Measurements from ENCODE around the gene ZNF3. TPM values are rescaled to one million over a fixed set of nuclear protein-coding genes. Genes with fewer than 3 reads are reported as not detected.

Gene ZNF3
- total RNA-seq, 1 donor from 2014 or later = 23.6 TPM

GRCh38 chr7:100049441-100050291, 31.9 kb downstream of the ZNF3 start, which contains the start of gene ZSCAN21:
Gene ZSCAN21 (plus strand): TSS chr7:100049774. CDS start chr7:100057007, 7,233 bp downstream.
- no peaks in the 10 kb centered on the region for H3K9me3 Mint-ChIP-seq
- no peaks in the 10 kb centered on the region for H3K27me3 Mint-ChIP-seq (ENCODE audit: low read depth)
- H3K27ac Mint-ChIP-seq = peak within 1 kb of the TSS; percentile 89
- peak within 1 kb of the TSS; percentile 84 for H3K4me3 Mint-ChIP-seq (ENCODE audit: low read depth)
- intact Hi-C loops (cut with micrococcal nuclease) = loop anchor here (1.0 to 5.0 kb wide), 3 partner anchors 31 to 72 kb away; partner anchors contain the start of genes AZGP1 and ZNF3
- peaks cover 8% of the 10 kb centered on the region for H3K4me1 Mint-ChIP-seq (ENCODE audit: low read depth)
- peak; percentile 74 for DNase-seq (ENCODE audit: low spot score)
- no peaks in the 10 kb centered on the region for H3K36me3 Mint-ChIP-seq (ENCODE audit: low read depth)

DNA sequence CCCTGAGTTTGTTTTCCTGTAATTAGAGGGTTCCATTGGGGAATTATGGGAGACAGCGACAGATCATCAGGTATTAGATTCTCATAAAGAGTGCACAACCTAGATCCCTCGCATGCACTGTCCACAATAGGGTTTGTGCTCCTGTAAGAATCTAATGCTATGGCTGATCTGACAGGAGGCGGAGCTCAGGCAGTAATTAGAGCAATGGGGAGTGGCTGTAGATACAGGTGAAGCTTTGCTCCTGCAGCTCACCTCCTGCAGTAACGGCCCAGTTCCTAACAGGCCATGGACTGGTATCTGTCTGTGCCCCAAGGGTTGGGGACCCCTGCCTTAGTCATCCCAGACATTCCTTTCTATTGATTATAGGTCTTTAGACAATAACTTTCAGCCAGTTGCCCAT, 32.8 kb downstream of the ZNF3 start:
- Mint-ChIP-seq H3K4me1 (ENCODE audit: low read depth) (peaks cover 9% of the 10 kb centered on the region), H3K9me3 (no peaks in the 10 kb centered on the region), H3K4me3 (ENCODE audit: low read depth) (peak overlapping the region; percentile 62), H3K27ac (peak overlapping the region; percentile 74), H3K36me3 (ENCODE audit: low read depth) (no peaks in the 10 kb centered on the region), H3K27me3 (ENCODE audit: low read depth) (no peaks in the 10 kb centered on the region)
- no peak for DNase-seq (ENCODE audit: low spot score)
- intact Hi-C loops (cut with micrococcal nuclease) = loop anchor here (1.0 to 2.0 kb wide), 2 partner anchors 32 kb away; partner anchors contain the start of gene ZNF3

DNA sequence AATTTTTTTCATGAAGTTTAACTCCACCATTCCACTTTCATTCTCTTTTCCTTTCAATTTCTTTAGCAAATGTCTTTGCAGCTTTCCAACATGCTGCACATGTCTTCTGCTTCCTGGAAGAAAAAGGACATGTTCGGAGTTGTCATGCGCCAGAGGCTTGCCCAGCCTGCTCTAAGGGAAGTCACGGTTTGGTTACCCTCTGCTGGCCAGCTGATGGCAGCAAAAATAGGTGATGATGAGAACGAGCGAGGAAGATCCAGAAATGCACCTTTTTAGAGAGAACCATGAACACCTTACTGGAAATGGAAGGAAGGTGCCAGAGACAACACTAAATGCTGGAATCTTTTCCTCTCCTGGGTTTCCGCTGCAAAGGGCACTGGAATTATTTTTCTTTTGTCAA, 36.8 kb downstream of the ZNF3 start:
- Mint-ChIP-seq H3K9me3 (no peaks in the 10 kb centered on the region), H3K27me3 (ENCODE audit: low read depth) (no peaks in the 10 kb centered on the region), H3K4me3 (ENCODE audit: low read depth) (no peak overlapping the region), H3K36me3 (ENCODE audit: low read depth) (peaks cover under 1% of the 10 kb centered on the region), H3K4me1 (ENCODE audit: low read depth) (peaks cover 15% of the 10 kb centered on the region), H3K27ac (no peak overlapping the region)
- DNase-seq (ENCODE audit: low spot score) = no peak
- intact Hi-C loops (cut with micrococcal nuclease) = no loop called here

DNA sequence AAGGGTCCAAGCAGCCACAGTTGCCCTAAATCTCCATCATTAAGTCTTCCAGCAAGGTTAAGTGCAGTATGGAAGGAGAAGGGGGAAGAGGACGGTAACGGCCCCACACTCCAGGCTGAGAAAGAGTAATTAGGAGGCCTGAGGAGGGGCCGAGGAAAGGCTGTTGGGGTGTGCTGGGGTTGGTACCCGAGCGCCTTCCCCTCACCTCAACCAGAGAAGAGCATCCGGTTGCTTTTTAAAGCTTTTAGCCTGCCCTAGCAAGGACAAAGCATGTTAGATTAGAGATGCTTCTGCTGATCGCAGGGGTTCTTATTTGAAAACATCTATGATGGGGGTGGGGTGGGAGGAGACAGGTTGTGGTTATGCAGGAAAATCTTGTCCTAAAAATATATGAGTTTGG, 40.9 kb downstream of the ZNF3 start:
- intact Hi-C loops (cut with micrococcal nuclease) = no loop called here
- no peak overlapping the region for H3K4me3 Mint-ChIP-seq (ENCODE audit: low read depth)

GRCh38 chr7:100038326-100038725, 43.2 kb downstream of the ZNF3 start:
- intact Hi-C loops (cut with micrococcal nuclease) = no loop called here
- no peak for DNase-seq (ENCODE audit: low spot score)
- H3K36me3 Mint-ChIP-seq (ENCODE audit: low read depth) = peaks cover 47% of the 10 kb centered on the region
- H3K4me1 Mint-ChIP-seq (ENCODE audit: low read depth) = peaks cover 12% of the 10 kb centered on the region
- no peaks in the 10 kb centered on the region for H3K9me3 Mint-ChIP-seq
- H3K27me3 Mint-ChIP-seq (ENCODE audit: low read depth) = no peaks in the 10 kb centered on the region
- H3K27ac Mint-ChIP-seq = no peak overlapping the region
- H3K4me3 Mint-ChIP-seq (ENCODE audit: low read depth) = no peak overlapping the region

More for the DNA sequence above, 40.9 kb downstream of the ZNF3 start:
- Mint-ChIP-seq H3K27me3 (ENCODE audit: low read depth) (no peaks in the 10 kb centered on the region), H3K9me3 (no peaks in the 10 kb centered on the region), H3K27ac (no peak overlapping the region), H3K36me3 (ENCODE audit: low read depth) (peaks cover 25% of the 10 kb centered on the region), H3K4me1 (ENCODE audit: low read depth) (peaks cover 15% of the 10 kb centered on the region)
- no peak for DNase-seq (ENCODE audit: low spot score)

- peaks cover 66% of the 10 kb centered on the region for H3K36me3 Mint-ChIP-seq (ENCODE audit: low read depth)
- no peak overlapping the region for H3K4me3 Mint-ChIP-seq (ENCODE audit: low read depth)
Observed at GRCh38 chr7:100035876-100036275, 45.6 kb downstream of the ZNF3 start.

DNA sequence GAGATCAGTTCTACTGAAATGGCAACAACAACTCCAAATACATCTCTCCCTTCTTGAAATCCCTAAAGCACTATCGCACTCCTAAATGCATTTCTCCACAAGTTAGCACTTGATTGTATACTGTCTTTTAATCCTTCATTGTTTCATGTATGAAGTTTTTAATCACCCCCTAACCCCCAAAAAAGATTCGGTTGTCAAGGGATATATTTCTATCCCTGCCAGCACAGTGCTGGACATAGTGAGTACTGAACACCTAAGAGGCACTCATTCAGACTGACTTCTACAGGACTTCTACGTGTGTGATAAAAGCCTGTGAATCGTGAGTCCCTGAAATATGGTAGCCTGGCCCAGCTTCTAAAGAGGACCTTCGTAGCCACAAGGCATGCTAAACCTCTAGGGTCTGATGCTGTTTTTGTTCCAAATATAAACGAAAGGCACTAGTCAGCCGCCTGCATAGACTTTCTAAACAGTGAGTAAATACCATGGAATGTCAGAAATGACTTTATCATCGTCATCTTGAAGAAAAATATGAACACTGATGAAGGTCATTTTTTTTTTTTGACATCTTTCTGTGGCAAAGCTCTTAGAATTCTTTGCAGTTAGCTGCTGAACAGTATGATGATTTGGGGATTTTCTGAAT, 46.5 kb downstream of the ZNF3 start:
- no peak for DNase-seq (ENCODE audit: low spot score)
- Mint-ChIP-seq H3K4me3 (ENCODE audit: low read depth) (no peak overlapping the region), H3K4me1 (ENCODE audit: low read depth) (peaks cover under 1% of the 10 kb centered on the region), H3K9me3 (no peaks in the 10 kb centered on the region), H3K36me3 (ENCODE audit: low read depth) (peaks cover 75% of the 10 kb centered on the region), H3K27ac (no peak overlapping the region), H3K27me3 (ENCODE audit: low read depth) (no peaks in the 10 kb centered on the region)
- intact Hi-C loops (cut with micrococcal nuclease) = no loop called here

More at GRCh38 chr7:100035876-100036275, 45.6 kb downstream of the ZNF3 start:
- DNase-seq (ENCODE audit: low spot score) = no peak
- Mint-ChIP-seq H3K9me3 (no peaks in the 10 kb centered on the region), H3K4me1 (ENCODE audit: low read depth) (peaks cover 7% of the 10 kb centered on the region), H3K27ac (no peak overlapping the region), H3K27me3 (ENCODE audit: low read depth) (no peaks in the 10 kb centered on the region)
- intact Hi-C loops (cut with micrococcal nuclease) = no loop called here

- Mint-ChIP-seq H3K36me3 (ENCODE audit: low read depth) (peaks cover 79% of the 10 kb centered on the region), H3K4me3 (ENCODE audit: low read depth) (no peak overlapping the region), H3K27me3 (ENCODE audit: low read depth) (no peaks in the 10 kb centered on the region), H3K9me3 (no peaks in the 10 kb centered on the region), H3K27ac (no peak overlapping the region), H3K4me1 (ENCODE audit: low read depth) (no peaks in the 10 kb centered on the region)
- no peak for DNase-seq (ENCODE audit: low spot score)
- intact Hi-C loops (cut with micrococcal nuclease) = no loop called here
Observed at GRCh38 chr7:100033526-100033925, 48.0 kb downstream of the ZNF3 start.

- no peak overlapping the region for H3K27ac Mint-ChIP-seq
- no peak for DNase-seq (ENCODE audit: low spot score)
- H3K36me3 Mint-ChIP-seq (ENCODE audit: low read depth) = peaks cover 77% of the 10 kb centered on the region
Observed at GRCh38 chr7:100029596-100029995, 51.9 kb downstream of the ZNF3 start.

GRCh38 chr7:100027197-100027596, 54.3 kb downstream of the ZNF3 start:
- intact Hi-C loops (cut with micrococcal nuclease) = no loop called here
- no peaks in the 10 kb centered on the region for H3K27me3 Mint-ChIP-seq (ENCODE audit: low read depth)
- peaks cover 78% of the 10 kb centered on the region for H3K36me3 Mint-ChIP-seq (ENCODE audit: low read depth)
- no peak for DNase-seq (ENCODE audit: low spot score)
- H3K4me3 Mint-ChIP-seq (ENCODE audit: low read depth) = no peak overlapping the region
- peaks cover 7% of the 10 kb centered on the region for H3K4me1 Mint-ChIP-seq (ENCODE audit: low read depth)
- H3K27ac Mint-ChIP-seq = no peak overlapping the region
- H3K9me3 Mint-ChIP-seq = no peaks in the 10 kb centered on the region

More at GRCh38 chr7:100029596-100029995, 51.9 kb downstream of the ZNF3 start:
- H3K27me3 Mint-ChIP-seq (ENCODE audit: low read depth) = no peaks in the 10 kb centered on the region
- peaks cover 5% of the 10 kb centered on the region for H3K4me1 Mint-ChIP-seq (ENCODE audit: low read depth)
- H3K9me3 Mint-ChIP-seq = no peaks in the 10 kb centered on the region
- intact Hi-C loops (cut with micrococcal nuclease) = no loop called here
- no peak overlapping the region for H3K4me3 Mint-ChIP-seq (ENCODE audit: low read depth)

DNA sequence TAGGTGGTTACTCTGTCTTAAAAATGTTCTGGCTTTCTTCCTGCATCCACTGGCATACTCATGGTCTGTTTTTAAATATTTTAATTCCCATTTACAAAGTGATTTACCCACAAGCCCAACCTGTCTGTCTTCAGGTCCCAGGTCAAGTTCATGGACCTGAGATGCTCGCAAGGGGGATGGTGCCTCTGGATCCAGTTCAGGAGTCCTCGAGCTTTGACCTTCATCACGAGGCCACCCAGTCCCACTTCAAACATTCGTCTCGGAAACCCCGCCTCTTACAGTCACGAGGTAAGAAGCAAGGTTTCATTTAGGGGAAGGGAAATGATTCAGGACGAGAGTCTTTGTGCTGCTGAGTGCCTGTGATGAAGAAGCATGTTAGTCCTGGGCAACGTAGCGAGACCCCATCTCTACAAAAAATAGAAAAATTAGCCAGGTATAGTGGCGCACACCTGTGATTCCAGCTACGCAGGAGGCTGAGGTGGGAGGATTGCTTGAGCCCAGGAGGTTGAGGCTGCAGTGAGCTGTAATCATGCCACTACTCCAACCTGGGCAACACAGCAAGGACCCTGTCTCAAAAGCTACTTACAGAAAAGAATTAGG, 57.4 kb downstream of the ZNF3 start:
- no peaks in the 10 kb centered on the region for H3K27me3 Mint-ChIP-seq (ENCODE audit: low read depth)
- peaks cover 18% of the 10 kb centered on the region for H3K4me1 Mint-ChIP-seq (ENCODE audit: low read depth)
- H3K4me3 Mint-ChIP-seq (ENCODE audit: low read depth) = no peak overlapping the region
- intact Hi-C loops (cut with micrococcal nuclease) = no loop called here
- no peaks in the 10 kb centered on the region for H3K9me3 Mint-ChIP-seq
- DNase-seq (ENCODE audit: low spot score) = no peak
- H3K36me3 Mint-ChIP-seq (ENCODE audit: low read depth) = peaks cover 59% of the 10 kb centered on the region
- no peak overlapping the region for H3K27ac Mint-ChIP-seq

GRCh38 chr7:100023526-100023925, 58.0 kb downstream of the ZNF3 start:
- Mint-ChIP-seq H3K4me1 (ENCODE audit: low read depth) (peaks cover 18% of the 10 kb centered on the region), H3K27ac (no peak overlapping the region), H3K27me3 (ENCODE audit: low read depth) (no peaks in the 10 kb centered on the region), H3K36me3 (ENCODE audit: low read depth) (peaks cover 57% of the 10 kb centered on the region), H3K9me3 (no peaks in the 10 kb centered on the region), H3K4me3 (ENCODE audit: low read depth) (no peak overlapping the region)
- intact Hi-C loops (cut with micrococcal nuclease) = no loop called here
- no peak for DNase-seq (ENCODE audit: low spot score)

Data from activated T-helper 2 cell treated with anti-CD3 and anti-CD28 coated beads, Interferon-gamma antibody, Interleukin-2, Interleukin-4, amounts not matched to agents 10 μg/mL and 5 μg/mL and 100 μg/mL, durations not matched to agents 14 hours and 24 hours and 36 hours (primary cell).